Ectodermal cell (in vitro differentiated cells): ENCODE results near the gene OAF.
"Not testable (repeated sequence)": the region's sequence is repeated elsewhere in the genome, so short reads cannot be mapped to it uniquely, and the experiment has no call there.

Experiments
- H3K27ac ChIP-seq: 2 replicates; pipeline ENCODE4 v1.7.0; 2013; ENCODE audit warnings: mild to moderate bottlenecking, low read depth, low read length; ENCODE audit not compliant: insufficient read depth, poor library complexity, severe bottlenecking
- H3K27me3 ChIP-seq: 2 replicates; pipeline ENCODE4 v1.7.0; 2013; ENCODE audit warnings: mild to moderate bottlenecking, low read length; ENCODE audit not compliant: insufficient read depth, control insufficient read depth, poor library complexity, severe bottlenecking
- H3K36me3 ChIP-seq: one replicate; pipeline ENCODE4 v1.7.0; 2013; ENCODE audit warnings: low read length; ENCODE audit not compliant: control insufficient read depth, insufficient read depth
- H3K4me1 ChIP-seq: one replicate; pipeline ENCODE4 v1.7.0; 2013; ENCODE audit warnings: low read length; ENCODE audit not compliant: control insufficient read depth, insufficient read depth
- H3K4me3 ChIP-seq: 2 replicates; pipeline ENCODE4 v1.7.0; 2013; ENCODE audit warnings: low read depth, low read length, control low read depth; ENCODE audit not compliant: insufficient read depth
- H3K9me3 ChIP-seq: 2 replicates; pipeline ENCODE4 v1.7.0; 2013; ENCODE audit warnings: mild to moderate bottlenecking, low read length, moderate library complexity; ENCODE audit not compliant: control insufficient read depth
- WGBS, 2 experiments: methylation state at CpG; one replicate each; pipeline ENCODE4 v1.1.7; 2013; ENCODE audit warnings: missing lambda C conversion rate in 2 of 2; 5-methylcytosine and 5-hydroxymethylcytosine counted together

The OAF gene

DNA sequence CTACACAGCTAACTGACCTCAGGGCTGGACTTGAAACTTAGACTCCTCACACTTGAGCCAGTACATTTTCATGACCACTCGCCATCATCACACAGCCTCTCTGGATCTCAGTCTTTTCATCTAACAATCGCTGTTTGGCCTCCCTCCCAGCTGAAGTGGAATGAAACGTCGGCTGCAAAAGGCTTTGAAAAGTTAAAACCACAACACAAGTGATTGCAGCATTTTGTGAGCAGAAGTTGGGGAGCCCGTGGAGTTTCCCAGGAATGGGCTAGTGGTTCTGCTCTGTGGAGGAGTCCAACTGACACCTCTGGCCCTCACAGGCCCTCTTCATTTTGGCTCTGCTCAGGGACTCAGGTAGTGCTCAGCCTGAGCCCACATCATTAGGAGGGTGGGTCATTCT, 37.0 kb upstream of the OAF start:
- peaks cover 13% of the 10 kb centered on the region for H3K4me1 ChIP-seq
- H3K27me3 ChIP-seq = peaks cover 42% of the 10 kb centered on the region
- 79 to 86% methylated on average over 5 of the region's 5 CpGs for whole genome bisulfite sequencing, 2 experiments
- no peaks in the 10 kb centered on the region for H3K36me3 ChIP-seq
- H3K27ac ChIP-seq = no peak overlapping the region
- H3K9me3 ChIP-seq = no peaks in the 10 kb centered on the region
- H3K4me3 ChIP-seq = no peak overlapping the region

DNA sequence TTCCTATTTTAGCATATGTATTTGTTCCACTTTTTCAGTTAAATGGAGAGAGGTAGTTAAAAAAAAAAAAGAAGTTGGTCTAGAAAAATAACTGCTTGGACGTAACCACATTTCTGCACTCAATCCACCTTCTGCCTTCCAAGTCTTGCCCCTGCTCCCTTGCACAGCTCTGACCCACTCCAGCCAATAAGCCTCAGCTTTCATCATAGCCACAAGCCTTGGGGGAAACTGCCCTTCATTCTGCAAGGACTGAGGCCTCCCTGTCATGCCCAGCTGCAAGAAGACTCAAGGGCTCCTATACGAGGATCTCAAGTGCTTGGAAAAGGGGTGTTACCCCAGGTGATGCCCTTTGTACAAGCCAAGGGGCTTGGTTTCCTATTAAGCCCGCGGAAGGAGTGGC, 36.0 kb upstream of the OAF start:
- Histone ChIP-seq H3K27ac (no peak overlapping the region), H3K36me3 (no peaks in the 10 kb centered on the region), H3K27me3 (peaks cover 31% of the 10 kb centered on the region), H3K4me1 (peaks cover 19% of the 10 kb centered on the region), H3K9me3 (no peaks in the 10 kb centered on the region), H3K4me3 (no peak overlapping the region)
- 86 to 90% methylated on average over 4 of the region's 4 CpGs for WGBS, 2 experiments

DNA sequence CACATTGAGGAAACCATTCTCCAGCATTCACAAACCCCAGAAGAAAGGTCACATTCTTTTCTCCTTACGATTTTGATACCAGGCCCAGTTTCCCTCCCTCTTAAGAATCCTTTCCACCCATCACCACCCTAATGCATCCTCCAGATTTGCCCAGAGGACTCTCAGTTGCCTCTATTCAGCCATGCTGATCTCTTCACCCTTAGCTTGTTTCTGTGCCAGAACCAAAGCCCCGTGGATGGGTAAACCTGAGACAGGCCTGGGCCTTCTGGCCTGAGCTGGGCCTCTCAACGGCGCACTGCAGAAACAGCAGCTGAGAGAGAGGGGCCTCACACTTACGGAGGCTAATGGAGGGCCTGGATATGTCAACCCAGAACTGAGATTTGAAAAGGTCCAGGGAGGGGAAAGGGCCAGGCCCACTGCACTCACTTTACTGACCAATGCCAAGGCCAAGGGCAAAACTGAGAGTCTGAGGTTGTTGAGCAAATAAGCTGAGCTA, 32.2 kb upstream of the OAF start:
- no peak overlapping the region for H3K27ac ChIP-seq
- peaks cover 5% of the 10 kb centered on the region for H3K27me3 ChIP-seq
- H3K36me3 ChIP-seq = no peaks in the 10 kb centered on the region
- H3K9me3 ChIP-seq = no peaks in the 10 kb centered on the region
- H3K4me3 ChIP-seq = no peak overlapping the region
- WGBS, 2 experiments = 93% methylated on average over 5 of the region's 5 CpGs
- peaks cover 43% of the 10 kb centered on the region for H3K4me1 ChIP-seq

DNA sequence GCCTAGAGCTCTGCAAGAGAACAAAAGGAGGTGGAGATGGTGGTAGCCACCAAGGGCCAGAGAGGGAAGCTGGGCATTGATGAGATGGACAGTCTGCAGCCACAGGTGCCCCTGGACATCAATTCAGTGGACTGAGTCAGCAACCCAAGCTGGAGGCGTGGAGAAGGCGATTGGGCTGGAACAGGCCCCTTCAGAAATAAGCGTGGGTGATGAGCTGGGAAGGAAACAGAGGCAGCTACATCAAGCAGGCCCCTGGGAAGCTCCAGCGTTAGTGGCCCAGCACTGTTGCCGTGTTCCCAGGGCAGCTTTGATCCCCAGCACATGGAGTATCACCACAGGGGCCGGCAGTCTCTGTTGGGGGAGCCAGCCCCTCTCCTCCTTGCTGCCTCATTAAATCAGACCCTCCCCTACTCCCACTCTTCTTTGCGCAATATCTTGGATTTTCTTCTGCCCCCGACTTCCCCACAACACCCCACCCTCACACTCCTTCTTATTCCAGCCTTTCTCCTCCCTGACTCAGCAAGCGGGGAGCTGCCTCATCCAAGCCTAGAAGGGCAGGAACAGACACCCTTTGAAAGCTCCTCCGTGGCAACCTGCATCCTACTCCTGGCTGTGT, 31.7 kb upstream of the OAF start:
- peaks cover 43% of the 10 kb centered on the region for H3K4me1 ChIP-seq
- no peaks in the 10 kb centered on the region for H3K9me3 ChIP-seq

DNA sequence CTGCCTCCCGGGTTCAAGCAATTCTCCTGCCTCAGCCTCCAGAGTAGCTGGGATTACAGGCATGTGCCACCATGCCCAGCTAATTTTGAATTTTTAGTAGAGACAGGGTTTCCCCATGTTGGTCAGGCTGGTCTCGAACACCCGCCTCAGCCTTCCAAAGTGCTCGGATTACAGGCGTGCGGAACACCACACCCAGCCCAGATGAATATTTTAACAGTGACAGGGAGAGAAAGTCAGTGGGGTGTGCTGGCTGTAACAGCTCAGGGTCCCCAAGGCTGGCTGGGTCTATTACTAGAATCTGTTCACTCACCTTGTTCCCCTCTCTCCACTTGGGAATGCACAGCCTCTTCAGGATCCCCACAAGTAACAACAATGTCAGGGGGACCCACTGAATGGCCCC, 30.8 kb upstream of the OAF start:
- H3K27me3 ChIP-seq, H3K27ac ChIP-seq, H3K36me3 ChIP-seq, H3K9me3 ChIP-seq, H3K4me3 ChIP-seq: not testable (repeated sequence)
- peaks cover 43% of the 10 kb centered on the region for H3K4me1 ChIP-seq
- 89 to 90% methylated on average over 6 of the region's 6 CpGs for WGBS, 2 experiments

More for the DNA sequence above, 31.7 kb upstream of the OAF start:
- peaks cover 5% of the 10 kb centered on the region for H3K27me3 ChIP-seq
- whole genome bisulfite sequencing, 2 experiments = 84 to 88% methylated on average over 10 of the region's 10 CpGs
- H3K36me3 ChIP-seq = no peaks in the 10 kb centered on the region
- H3K27ac ChIP-seq = no peak overlapping the region
- no peak overlapping the region for H3K4me3 ChIP-seq

DNA sequence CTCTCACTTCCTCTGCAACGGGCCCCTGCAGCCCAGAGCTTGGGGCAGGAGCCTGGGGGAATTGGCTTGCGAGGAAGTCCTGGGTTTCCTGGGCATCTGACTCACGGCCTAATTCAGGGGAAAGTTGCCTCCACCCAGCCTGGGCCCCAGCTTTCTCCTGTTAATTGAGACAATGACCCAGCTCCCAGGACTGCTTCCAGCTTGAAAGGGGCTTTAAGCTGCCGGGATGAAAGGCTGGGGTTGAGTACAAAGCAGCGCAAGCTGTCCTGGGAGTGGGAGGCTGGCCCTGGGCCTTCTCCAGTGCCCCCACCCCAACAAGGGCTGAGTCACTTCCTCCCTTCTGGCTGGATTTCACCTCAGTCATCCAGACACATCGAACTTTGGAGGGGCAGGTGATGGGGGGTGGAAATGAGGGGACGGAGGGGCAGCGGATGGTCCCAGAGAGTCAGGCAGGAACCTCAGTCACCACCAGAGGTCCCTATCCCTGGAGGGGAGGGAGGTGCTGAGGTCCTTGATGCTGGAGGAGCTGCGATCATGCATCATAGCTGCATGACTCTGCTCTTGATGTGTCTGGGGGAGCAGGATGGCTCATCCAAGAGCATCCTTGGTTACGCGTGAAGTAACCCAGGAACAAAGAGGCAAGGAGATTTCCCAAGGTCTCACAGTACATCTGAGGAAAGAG, 30.1 kb upstream of the OAF start:
- Histone ChIP-seq H3K27ac (no peak overlapping the region), H3K27me3 (peaks cover 5% of the 10 kb centered on the region), H3K4me1 (peaks cover 43% of the 10 kb centered on the region), H3K9me3 (no peaks in the 10 kb centered on the region), H3K36me3 (no peaks in the 10 kb centered on the region), H3K4me3 (no peak overlapping the region)
- WGBS, 2 experiments = 35 to 36% methylated on average over 11 of the region's 11 CpGs

DNA sequence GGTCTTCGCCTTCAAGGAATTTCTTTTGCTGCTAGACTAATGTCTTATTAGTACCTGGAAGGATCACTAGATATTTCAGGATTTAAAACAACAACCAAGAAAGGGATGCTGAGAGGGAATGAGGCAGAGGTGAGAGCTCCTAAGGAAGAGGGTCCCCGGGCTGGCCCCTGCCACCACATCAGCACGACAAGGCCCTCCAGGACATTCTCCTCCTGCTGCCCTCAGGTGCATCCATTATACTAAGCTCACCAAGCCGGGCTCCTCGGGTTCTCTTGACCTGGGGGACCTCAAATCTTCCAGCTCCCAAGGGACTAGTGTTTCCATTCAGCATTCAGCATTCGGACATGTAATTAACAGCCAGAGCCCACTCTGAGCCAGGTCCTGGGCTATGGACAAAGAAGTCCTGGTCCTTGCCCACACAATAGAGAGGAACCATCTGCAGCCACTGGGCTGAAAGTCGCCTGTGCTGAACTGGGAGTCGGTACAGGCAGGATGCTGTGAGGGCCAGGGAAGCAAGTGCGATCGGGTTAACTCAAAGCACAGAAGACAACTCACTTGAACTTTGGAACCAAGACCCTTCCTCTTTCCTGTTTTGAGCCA, 29.4 kb upstream of the OAF start:
- H3K27me3 ChIP-seq = peaks cover 5% of the 10 kb centered on the region
- no peak overlapping the region for H3K27ac ChIP-seq
- no peaks in the 10 kb centered on the region for H3K36me3 ChIP-seq
- peaks cover 50% of the 10 kb centered on the region for H3K4me1 ChIP-seq
- H3K4me3 ChIP-seq = no peak overlapping the region
- no peaks in the 10 kb centered on the region for H3K9me3 ChIP-seq
- WGBS, 2 experiments = 93 to 95% methylated on average over 10 of the region's 10 CpGs

DNA sequence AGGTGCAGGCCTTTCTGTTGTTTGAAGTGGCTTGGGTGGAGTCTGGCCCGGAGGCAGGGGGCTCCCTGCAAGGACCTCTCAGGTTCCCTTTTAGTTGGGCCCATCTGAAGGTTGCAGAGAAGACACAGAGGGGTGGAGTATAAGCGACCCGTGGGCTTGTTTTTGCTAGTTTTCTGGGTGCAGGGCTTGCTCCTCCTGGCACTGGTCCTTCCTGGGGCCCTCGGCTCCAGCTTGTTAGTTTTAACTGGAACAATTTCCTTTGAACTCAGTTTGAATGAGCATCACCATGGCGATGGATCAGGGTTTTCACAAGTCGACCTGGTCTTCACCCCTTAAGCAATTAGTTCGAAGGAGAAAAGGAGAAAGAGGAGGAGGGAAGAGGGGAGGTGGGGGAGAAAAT, 28.5 kb upstream of the OAF start:
- WGBS, 2 experiments = 52 to 57% methylated on average over 7 of the region's 7 CpGs
- no peak overlapping the region for H3K27ac ChIP-seq
- no peak overlapping the region for H3K4me3 ChIP-seq
- no peaks in the 10 kb centered on the region for H3K36me3 ChIP-seq
- H3K4me1 ChIP-seq = peaks cover 56% of the 10 kb centered on the region
- no peaks in the 10 kb centered on the region for H3K9me3 ChIP-seq
- no peaks in the 10 kb centered on the region for H3K27me3 ChIP-seq

DNA sequence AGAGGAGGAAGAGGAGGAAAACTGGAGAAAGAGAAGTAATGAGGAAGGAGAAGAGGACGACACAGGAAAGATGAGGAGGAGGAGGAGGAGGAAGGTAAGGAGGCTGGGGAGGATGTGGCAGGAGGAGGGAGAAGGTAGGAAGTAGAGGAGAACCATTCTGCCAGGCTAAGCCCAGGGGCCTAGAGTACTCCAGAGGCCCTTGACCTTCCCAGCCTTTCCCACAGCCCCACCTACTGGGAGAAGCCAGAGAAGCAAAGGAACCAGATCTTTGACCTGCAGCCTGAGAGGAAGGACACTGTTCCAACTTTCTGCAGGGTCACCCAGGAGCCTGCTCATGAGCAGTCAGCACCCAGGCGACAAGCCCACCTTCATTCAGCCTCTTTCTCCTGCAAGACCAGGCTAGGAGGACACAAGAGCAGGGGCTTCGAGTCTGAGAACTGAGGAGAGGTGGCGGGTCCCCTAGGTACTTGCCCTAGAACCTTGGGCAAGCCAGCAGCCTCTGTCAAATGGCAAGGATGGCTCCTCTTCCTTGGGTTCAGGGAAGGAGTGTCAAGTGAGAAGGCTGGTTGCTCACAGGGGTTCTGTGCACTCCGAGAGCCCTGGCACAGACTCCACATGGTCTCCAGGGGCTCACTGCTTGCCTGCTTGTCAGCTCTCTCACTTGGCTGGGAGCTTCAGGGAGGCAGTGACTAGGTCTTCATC, 27.9 kb upstream of the OAF start:
- Histone ChIP-seq H3K27ac (no peak overlapping the region), H3K36me3 (no peaks in the 10 kb centered on the region), H3K27me3 (no peaks in the 10 kb centered on the region), H3K9me3 (no peaks in the 10 kb centered on the region), H3K4me1 (peaks cover 56% of the 10 kb centered on the region), H3K4me3 (no peak overlapping the region)
- WGBS, 2 experiments = 74 to 84% methylated on average over 5 of the region's 5 CpGs

DNA sequence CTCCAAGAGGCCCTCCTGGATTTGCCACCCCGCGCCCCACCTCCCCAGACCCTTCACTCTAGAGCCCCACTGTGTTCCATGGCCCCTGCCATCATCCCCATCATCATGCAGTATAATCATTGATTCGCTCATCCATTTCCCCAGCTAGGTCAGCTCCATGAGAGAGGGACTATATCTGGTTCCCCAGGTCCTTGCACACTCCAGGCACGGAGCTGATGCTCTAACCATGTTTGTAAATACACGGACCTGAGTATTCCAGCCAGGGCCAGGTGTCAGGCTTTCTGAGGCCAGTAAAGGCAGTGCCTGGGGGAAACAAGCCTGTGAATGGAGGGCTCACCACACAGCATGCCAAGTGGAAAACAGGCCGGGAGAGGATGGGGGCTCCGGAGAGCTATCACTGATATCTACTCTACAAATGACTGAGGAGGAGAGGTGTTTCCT, 27.1 kb upstream of the OAF start:
- Histone ChIP-seq H3K36me3 (no peaks in the 10 kb centered on the region), H3K27me3 (no peaks in the 10 kb centered on the region), H3K4me3 (no peak overlapping the region), H3K27ac (no peak overlapping the region), H3K9me3 (no peaks in the 10 kb centered on the region), H3K4me1 (peaks cover 53% of the 10 kb centered on the region)
- WGBS, 2 experiments = 95% methylated on average over 7 of the region's 7 CpGs
